HG03159 (cell line): ENCODE results near the gene PRKG1.
"Not testable (repeated sequence)": the region's sequence is repeated elsewhere in the genome, so short reads cannot be mapped to it uniquely, and the experiment has no call there.

Experiments used
- ATAC-seq: cut with Tn5 transposase; IDR thresholded peaks from one replicate; pipeline ENCODE4 v1.9.1; 2021; ENCODE audit warnings: mild to moderate bottlenecking, moderate library complexity; ENCODE audit not compliant: unreplicated experiment

Gene PRKG1

GRCh38 chr10:52020702-52021101, 946.4 kb downstream of the PRKG1 start:
- no peak for ATAC-seq

- no peak for ATAC-seq
These were observed 952.9 kb downstream of the PRKG1 start for GRCh38 chr10:52027055-52027705.

GRCh38 chr10:52028523-52028858, 954.2 kb downstream of the PRKG1 start:
- no peak for ATAC-seq

GRCh38 chr10:52029628-52030027, 955.3 kb downstream of the PRKG1 start:
- no peak for ATAC-seq

GRCh38 chr10:52030051-52030790, 955.9 kb downstream of the PRKG1 start:
- ATAC-seq, result no peak

GRCh38 chr10:52030975-52031374, 956.7 kb downstream of the PRKG1 start:
- ATAC-seq, result no peak

GRCh38 chr10:52031771-52032170, 957.5 kb downstream of the PRKG1 start:
- no peak for ATAC-seq

GRCh38 chr10:52032681-52033629, 958.7 kb downstream of the PRKG1 start:
- ATAC-seq, result no peak

- not testable (repeated sequence) for ATAC-seq
These were observed 964.9 kb downstream of the PRKG1 start for GRCh38 chr10:52039002-52039793.

GRCh38 chr10:52040486-52040885, 966.2 kb downstream of the PRKG1 start:
- ATAC-seq, result no peak

- ATAC-seq, result no peak
These were observed 969.5 kb downstream of the PRKG1 start for GRCh38 chr10:52043811-52044210.

- ATAC-seq, result no peak
These were observed 973.8 kb downstream of the PRKG1 start for GRCh38 chr10:52048051-52048450.

- ATAC-seq, result no peak
These were observed 976.3 kb downstream of the PRKG1 start for GRCh38 chr10:52050429-52051047.

- no peak for ATAC-seq
These were observed 979.2 kb downstream of the PRKG1 start for GRCh38 chr10:52053497-52053896.

- ATAC-seq, result no peak
These were observed 982.0 kb downstream of the PRKG1 start for GRCh38 chr10:52056291-52056690.

- ATAC-seq, result no peak
These were observed 984.8 kb downstream of the PRKG1 start for GRCh38 chr10:52059089-52059488.

GRCh38 chr10:52063159-52063558, 988.9 kb downstream of the PRKG1 start:
- ATAC-seq, result no peak

GRCh38 chr10:52064084-52064845, 990.0 kb downstream of the PRKG1 start:
- no peak for ATAC-seq

- ATAC-seq, result no peak
These were observed 992.1 kb downstream of the PRKG1 start for GRCh38 chr10:52066383-52066782.

GRCh38 chr10:52068485-52068884, 994.2 kb downstream of the PRKG1 start:
- no peak for ATAC-seq
